ENCODE data around the gene CNTFR. TPM values are rescaled to one million over a fixed set of nuclear protein-coding genes. Genes with fewer than 3 reads are reported as not detected.
A peak's percentile ranks its signal among the peaks of the same experiment; 100 is the strongest.

Gene CNTFR
- total RNA-seq, 1 donor from 2014 or later: 112 TPM

DNA sequence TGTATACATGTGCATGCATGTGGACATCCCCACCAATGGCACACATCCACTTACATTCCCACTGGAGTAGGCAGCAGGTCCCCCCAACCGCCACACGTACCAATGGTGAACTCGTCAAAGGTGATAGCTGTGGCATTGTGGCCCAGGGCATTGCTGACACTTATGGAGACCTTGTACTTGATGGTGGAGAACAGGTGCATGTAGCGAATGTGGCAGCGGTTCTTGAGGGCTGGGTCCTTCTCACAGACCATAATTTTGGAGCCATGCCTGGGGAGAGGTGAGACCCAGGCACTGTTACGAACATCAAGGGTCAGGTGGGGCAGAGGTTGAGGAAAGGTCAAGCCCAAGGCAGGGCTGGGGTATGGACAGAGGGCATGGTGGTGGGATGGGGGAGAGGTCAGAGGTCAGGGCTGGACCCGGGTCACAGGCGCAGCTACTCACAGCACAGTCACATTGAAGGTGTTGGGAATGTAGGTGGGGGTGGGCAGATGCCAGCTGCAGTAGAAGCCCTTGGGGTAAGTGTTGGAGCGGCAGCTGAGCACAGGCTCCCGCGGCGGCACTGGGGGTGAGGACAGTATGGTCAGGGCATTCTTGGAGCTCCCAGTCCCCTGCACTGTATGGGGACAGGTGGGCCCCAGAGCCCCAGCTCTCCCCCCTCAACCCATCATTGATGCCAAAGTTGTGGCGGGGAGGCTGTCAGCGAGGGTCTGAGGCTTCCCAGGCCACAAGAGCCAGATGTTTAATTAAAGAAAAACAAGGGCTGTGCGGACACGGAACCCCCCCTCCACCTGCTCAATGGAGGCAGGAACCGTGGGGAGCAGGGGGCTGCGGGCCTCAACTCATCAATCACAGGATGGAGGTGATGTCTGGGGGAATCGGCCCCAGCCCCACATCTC is 31.9 kb downstream of the CNTFR start:
- Mint-ChIP-seq H3K36me3 (ENCODE audit: low read depth) (peaks cover 11% of the 10 kb centered on the region), H3K27ac (ENCODE audit: unreplicated experiment) (peak overlapping the region; percentile 27), H3K4me1 (peaks cover 57% of the 10 kb centered on the region), H3K27me3 (ENCODE audit: low read depth) (no peaks in the 10 kb centered on the region), H3K4me3 (peak overlapping the region; percentile 51), H3K9me3 (peaks cover under 1% of the 10 kb centered on the region)
- no peak for DNase-seq (ENCODE audit: low read depth, low spot score)
- TF ChIP-seq, protein P1, sequence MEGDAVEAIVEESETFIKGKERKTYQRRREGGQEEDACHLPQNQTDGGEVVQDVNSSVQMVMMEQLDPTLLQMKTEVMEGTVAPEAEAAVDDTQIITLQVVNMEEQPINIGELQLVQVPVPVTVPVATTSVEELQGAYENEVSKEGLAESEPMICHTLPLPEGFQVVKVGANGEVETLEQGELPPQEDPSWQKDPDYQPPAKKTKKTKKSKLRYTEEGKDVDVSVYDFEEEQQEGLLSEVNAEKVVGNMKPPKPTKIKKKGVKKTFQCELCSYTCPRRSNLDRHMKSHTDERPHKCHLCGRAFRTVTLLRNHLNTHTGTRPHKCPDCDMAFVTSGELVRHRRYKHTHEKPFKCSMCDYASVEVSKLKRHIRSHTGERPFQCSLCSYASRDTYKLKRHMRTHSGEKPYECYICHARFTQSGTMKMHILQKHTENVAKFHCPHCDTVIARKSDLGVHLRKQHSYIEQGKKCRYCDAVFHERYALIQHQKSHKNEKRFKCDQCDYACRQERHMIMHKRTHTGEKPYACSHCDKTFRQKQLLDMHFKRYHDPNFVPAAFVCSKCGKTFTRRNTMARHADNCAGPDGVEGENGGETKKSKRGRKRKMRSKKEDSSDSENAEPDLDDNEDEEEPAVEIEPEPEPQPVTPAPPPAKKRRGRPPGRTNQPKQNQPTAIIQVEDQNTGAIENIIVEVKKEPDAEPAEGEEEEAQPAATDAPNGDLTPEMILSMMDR (conservative IDR thresholded peaks at IDR 0.05): no peak

DNA sequence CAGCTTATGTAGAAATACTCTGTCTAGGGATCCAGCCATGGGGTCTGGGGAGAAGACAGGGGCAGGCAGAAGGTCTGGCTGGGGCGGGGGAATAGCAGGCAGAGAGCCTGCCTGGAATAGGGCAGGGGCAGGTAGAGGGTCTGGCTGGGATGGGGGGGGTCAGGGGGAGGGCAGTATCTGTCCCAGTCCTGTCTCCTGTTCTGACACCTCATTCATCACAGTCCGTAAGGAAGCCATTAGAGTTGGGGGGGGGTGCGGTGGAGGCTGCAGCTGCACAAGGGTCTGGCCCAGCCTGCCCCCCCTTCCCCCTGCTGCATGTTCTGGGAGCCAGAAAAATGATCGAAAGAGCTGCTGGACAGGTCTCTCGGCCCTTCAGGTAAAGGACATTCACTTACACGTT is 32.6 kb downstream of the CNTFR start:
- Mint-ChIP-seq H3K4me3 (peak overlapping the region; percentile 24), H3K9me3 (no peaks in the 10 kb centered on the region), H3K4me1 (peaks cover 57% of the 10 kb centered on the region), H3K27me3 (ENCODE audit: low read depth) (no peaks in the 10 kb centered on the region), H3K36me3 (ENCODE audit: low read depth) (peaks cover 6% of the 10 kb centered on the region), H3K27ac (ENCODE audit: unreplicated experiment) (no peak overlapping the region)
- TF ChIP-seq, protein P1 (conservative IDR thresholded peaks at IDR 0.05): no peak
- DNase-seq (ENCODE audit: low read depth, low spot score): no peak

DNA sequence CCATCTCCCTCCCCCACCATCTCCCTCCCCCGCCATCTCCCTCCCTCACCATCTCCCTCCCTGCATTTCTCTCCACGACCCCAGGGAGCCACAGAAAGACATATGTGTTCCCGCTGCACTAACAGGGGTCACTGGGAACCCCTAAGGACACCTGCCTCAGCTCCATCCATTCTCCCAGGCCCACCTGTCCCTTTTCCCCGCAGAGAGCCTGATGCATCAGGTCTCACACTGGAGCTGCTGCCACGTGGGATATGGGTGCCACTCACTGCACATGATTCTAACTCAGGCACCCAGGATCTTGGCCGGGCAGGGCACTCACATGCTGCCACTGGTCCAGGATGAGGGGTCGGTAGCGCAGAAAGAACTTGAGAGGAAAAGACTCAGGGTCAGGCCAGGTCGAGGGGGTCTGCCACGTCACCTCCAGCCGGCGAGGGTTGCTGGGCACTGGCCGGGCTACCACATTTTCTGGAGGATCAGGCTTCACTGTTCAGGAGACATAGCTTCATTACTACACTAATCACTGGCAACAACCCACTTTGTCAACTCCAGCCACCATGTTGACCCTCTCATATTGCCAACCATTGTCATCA is 33.5 kb downstream of the CNTFR start:
- TF ChIP-seq, protein P1 (conservative IDR thresholded peaks at IDR 0.05): no peak
- DNase-seq (ENCODE audit: low read depth, low spot score): no peak
- Mint-ChIP-seq H3K36me3 (ENCODE audit: low read depth) (peaks cover 6% of the 10 kb centered on the region), H3K4me3 (no peak overlapping the region), H3K9me3 (no peaks in the 10 kb centered on the region), H3K27ac (ENCODE audit: unreplicated experiment) (no peak overlapping the region), H3K4me1 (peaks cover 49% of the 10 kb centered on the region), H3K27me3 (ENCODE audit: low read depth) (no peaks in the 10 kb centered on the region)

DNA sequence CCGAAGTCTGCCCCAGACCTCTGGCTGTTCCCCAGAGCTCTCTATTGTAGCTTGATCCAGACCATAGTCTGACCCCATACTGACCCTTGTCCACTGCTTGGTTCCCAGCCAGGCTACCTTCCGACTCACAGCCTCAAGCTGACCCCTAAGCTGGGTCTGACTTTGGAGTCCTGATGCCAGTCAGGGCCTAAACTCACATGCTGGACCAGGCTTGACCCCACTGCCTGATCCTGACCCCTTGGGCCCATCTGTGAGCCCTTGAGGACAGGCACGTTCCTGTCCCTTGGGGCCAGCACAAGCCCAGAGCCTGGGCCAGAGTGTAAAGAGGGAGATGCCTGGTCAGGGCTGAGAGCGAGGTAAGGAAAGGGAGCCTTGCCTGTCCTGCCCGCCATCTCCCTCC is 34.0 kb downstream of the CNTFR start:
- TF ChIP-seq, protein P1 (conservative IDR thresholded peaks at IDR 0.05): no peak
- no peak overlapping the region for H3K4me3 Mint-ChIP-seq
- H3K4me1 Mint-ChIP-seq: peaks cover 44% of the 10 kb centered on the region
- no peaks in the 10 kb centered on the region for H3K27me3 Mint-ChIP-seq (ENCODE audit: low read depth)
- no peaks in the 10 kb centered on the region for H3K9me3 Mint-ChIP-seq
- H3K36me3 Mint-ChIP-seq (ENCODE audit: low read depth): peaks cover 6% of the 10 kb centered on the region
- no peak overlapping the region for H3K27ac Mint-ChIP-seq (ENCODE audit: unreplicated experiment)
- no peak for DNase-seq (ENCODE audit: low read depth, low spot score)

DNA sequence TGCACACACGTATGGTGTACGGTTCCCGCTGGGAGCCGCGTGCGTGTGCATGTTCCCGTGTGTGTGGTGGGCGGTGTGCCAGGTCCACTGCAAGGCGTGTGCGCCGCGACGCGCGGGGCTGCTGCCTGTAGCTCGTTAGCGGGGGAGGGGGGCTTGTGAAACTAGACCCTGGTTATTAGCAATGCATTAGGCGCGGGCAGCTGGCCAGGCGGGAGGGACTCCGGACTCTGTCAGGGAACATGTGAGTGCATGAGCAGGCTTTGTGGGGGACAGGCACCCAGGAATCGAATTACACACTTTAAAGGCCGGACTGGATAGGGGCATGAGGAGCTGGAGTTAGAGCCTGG is 34.5 kb downstream of the CNTFR start:
- TF ChIP-seq, protein P1 (conservative IDR thresholded peaks at IDR 0.05): no peak
- Mint-ChIP-seq H3K4me1 (peaks cover 38% of the 10 kb centered on the region), H3K36me3 (ENCODE audit: low read depth) (peaks cover 6% of the 10 kb centered on the region), H3K9me3 (no peaks in the 10 kb centered on the region), H3K27me3 (ENCODE audit: low read depth) (no peaks in the 10 kb centered on the region), H3K27ac (ENCODE audit: unreplicated experiment) (no peak overlapping the region), H3K4me3 (peak overlapping the region; percentile 31)
- no peak for DNase-seq (ENCODE audit: low read depth, low spot score)
